H1 (cell line): ENCODE data around the gene TOMM5. TPM values are rescaled to one million over a fixed set of nuclear protein-coding genes. Genes with fewer than 3 reads are reported as not detected.

Source experiments
- CTCF ChIA-PET: fragments of 300-600 bp; sonication (Branson Sonifier 250); formaldehyde crosslinking; loops from one replicate; lab custom pipeline; 2021; ENCODE audit not compliant: partially characterized antibody; lab: Charles Lee
- POLR2A ChIA-PET: fragments of 300-600 bp; sonication (Branson Sonifier 250); formaldehyde crosslinking; loops from one replicate; lab custom pipeline; 2021; ENCODE audit warnings: inconsistent platforms; ENCODE audit not compliant: partially characterized antibody; lab: Charles Lee
- DNase-seq, 2 experiments: peaks; one replicate each; pipeline versions ENCODE4 v3.0.0 to v3.0.0-alpha.2; 2010 to 2022; ENCODE audit warnings: low spot score in 2 of 2, low read depth in 1 of 2, mixed read lengths in 1 of 2
- FAIRE-seq: peaks from 2 replicates; lab custom pipeline; 2011; peaks lifted over from hg19 to GRCh38; lab: Jason Lieb, UNC
- H2AFZ ChIP-seq: 2 replicates; pipeline ENCODE4 v1.8.1; 2012; ENCODE audit warnings: low read length, inconsistent platforms
- H2AK5ac ChIP-seq: 2 replicates; pipeline ENCODE4 v1.6.1; 2013; ENCODE audit warnings: low read depth, low read length
- H2BK120ac ChIP-seq: replicated peaks from 2 replicates; pipeline ENCODE3; 2013; ENCODE audit warnings: low read depth, low read length, inconsistent platforms
- H2BK12ac ChIP-seq: 2 replicates; pipeline ENCODE4 v1.6.1; 2013; ENCODE audit warnings: low read depth, low read length
- H2BK15ac ChIP-seq: 2 replicates; pipeline ENCODE4 v1.6.1; 2013; ENCODE audit warnings: low read length
- H2BK20ac ChIP-seq: 2 replicates; pipeline ENCODE4 v1.6.1; 2013; ENCODE audit warnings: low read length
- H2BK5ac ChIP-seq: 2 replicates; pipeline ENCODE4 v1.6.1; 2013; ENCODE audit warnings: low read depth, low read length
- H3K14ac ChIP-seq: 2 replicates; pipeline ENCODE4 v1.6.1; 2013; ENCODE audit warnings: inconsistent platforms; ENCODE audit not compliant: insufficient read length
- H3K18ac ChIP-seq: 2 replicates; pipeline ENCODE4 v1.6.1; 2013; ENCODE audit warnings: low read length; ENCODE audit errors: extremely low read depth
- H3K23ac ChIP-seq: 2 replicates; pipeline ENCODE4 v1.6.1; 2013; ENCODE audit warnings: inconsistent platforms; ENCODE audit not compliant: insufficient read length
- H3K23me2 ChIP-seq: 2 replicates; pipeline ENCODE4 v1.6.1; 2013; ENCODE audit warnings: low read depth, low read length
- H3K27ac ChIP-seq: 2 replicates; pipeline ENCODE4 v1.6.1; 2011; ENCODE audit warnings: low read depth, low read length, inconsistent platforms
- H3K27me3 ChIP-seq, 4 experiments: replicated peaks in 1 of 4; 1 replicate in 1 of 4; 2 replicates in 3 of 4; pipeline versions ENCODE4 v1.6.1 to v1.8.1; 2011 to 2013; ENCODE audit warnings: low read length in 3 of 4, mild to moderate bottlenecking in 3 of 4, inconsistent platforms in 2 of 4, mixed read lengths in 2 of 4, moderate library complexity in 1 of 4; ENCODE audit not compliant: control insufficient read depth in 3 of 4, insufficient read depth in 3 of 4; ENCODE audit errors: extremely low read depth in 1 of 4
- H3K36me3 ChIP-seq, 4 experiments: 2 replicates each; pipeline versions ENCODE4 v1.6.1 to v1.8.1; 2011 to 2013; ENCODE audit warnings: mild to moderate bottlenecking in 4 of 4, low read length in 3 of 4, moderate library complexity in 2 of 4, control low read depth in 1 of 4, inconsistent platforms in 1 of 4; ENCODE audit not compliant: insufficient read depth in 4 of 4, control insufficient read depth in 2 of 4
- H3K4ac ChIP-seq: replicated peaks from 2 replicates; pipeline ENCODE3; 2013; ENCODE audit warnings: low read length, low read depth, mixed read lengths, inconsistent platforms; ENCODE audit not compliant: insufficient read length
- H3K4me1 ChIP-seq, 4 experiments: replicated peaks in 1 of 4; 1 replicate in 1 of 4; 2 replicates in 3 of 4; pipeline versions ENCODE4 v1.6.1 to v1.8.1; 2011 to 2013; ENCODE audit warnings: low read length in 3 of 4, inconsistent platforms in 2 of 4, mixed read lengths in 1 of 4; ENCODE audit not compliant: insufficient read depth in 4 of 4, control insufficient read depth in 3 of 4
- H3K4me2 ChIP-seq, 2 experiments: 2 replicates each; pipeline versions ENCODE4 v1.6.1 to v1.8.1; 2011 to 2013; ENCODE audit warnings: low read depth in 2 of 2, low read length in 2 of 2, control low read depth in 1 of 2, inconsistent platforms in 1 of 2, mild to moderate bottlenecking in 1 of 2; ENCODE audit not compliant: insufficient read depth in 1 of 2
- H3K4me3 ChIP-seq, 4 experiments: fragments of 200-600, 300-600 bp in 1 of 4; sonication (generic), shearing (Covaris generic), sonication (Bioruptor Twin) in 1 of 4; 2 replicates each; pipeline versions ENCODE4 v1.5.1 to v1.8.1; 2011 to 2016; ENCODE audit warnings: low read length in 4 of 4, low read depth in 3 of 4, control low read depth in 2 of 4, inconsistent platforms in 2 of 4, mild to moderate bottlenecking in 2 of 4, mixed read lengths in 1 of 4, moderate library complexity in 1 of 4; ENCODE audit not compliant: insufficient read depth in 2 of 4; ENCODE audit errors: extremely low read depth in 1 of 4
- H3K56ac ChIP-seq: replicated peaks from 2 replicates; pipeline ENCODE3; 2013; ENCODE audit warnings: low read depth, mild to moderate bottlenecking, mixed read lengths, low read length, inconsistent platforms; ENCODE audit not compliant: insufficient read length
- H3K79me1 ChIP-seq: 2 replicates; pipeline ENCODE4 v1.6.1; 2013; ENCODE audit warnings: low read depth, low read length, control low read depth
- H3K79me2 ChIP-seq, 2 experiments: 2 replicates each; pipeline versions ENCODE4 v1.6.1 to v1.8.1; 2012 to 2013; ENCODE audit warnings: low read length in 2 of 2, mild to moderate bottlenecking in 2 of 2, inconsistent platforms in 1 of 2; ENCODE audit not compliant: insufficient read depth in 2 of 2, control insufficient read depth in 1 of 2
- H3K9ac ChIP-seq, 4 experiments: replicated peaks in 1 of 4; 1 replicate in 1 of 4; 2 replicates in 3 of 4; pipeline versions ENCODE4 v1.6.1 to v1.8.1; 2011 to 2013; ENCODE audit warnings: low read depth in 3 of 4, low read length in 3 of 4, control low read depth in 2 of 4, mild to moderate bottlenecking in 2 of 4, moderate library complexity in 2 of 4, inconsistent platforms in 1 of 4; ENCODE audit errors: extremely low read depth in 1 of 4
- H3K9me3 ChIP-seq, 2 experiments: 2 replicates each; pipeline versions ENCODE4 v1.6.1 to v1.8.1; 2012 to 2013; ENCODE audit warnings: mild to moderate bottlenecking in 2 of 2, moderate library complexity in 2 of 2, control low read depth in 1 of 2, inconsistent platforms in 1 of 2, low read depth in 1 of 2, low read length in 1 of 2, mixed read lengths in 1 of 2; ENCODE audit not compliant: insufficient read depth in 2 of 2
- H4K20me1 ChIP-seq, 2 experiments: replicated peaks in 1 of 2; 2 replicates each; pipeline versions ENCODE3 to v1.8.1; 2011 to 2013; ENCODE audit warnings: inconsistent platforms in 2 of 2, low read length in 2 of 2, mild to moderate bottlenecking in 1 of 2; ENCODE audit not compliant: insufficient read depth in 2 of 2, control insufficient read depth in 1 of 2
- H4K5ac ChIP-seq: 2 replicates; pipeline ENCODE4 v1.6.1; 2013; ENCODE audit warnings: low read length, low read depth, mixed read lengths, inconsistent platforms; ENCODE audit not compliant: insufficient read length
- H4K8ac ChIP-seq: 2 replicates; pipeline ENCODE4 v1.8.0; 2013; ENCODE audit warnings: mild to moderate bottlenecking, moderate library complexity, low read length, inconsistent platforms; ENCODE audit not compliant: insufficient read depth; ENCODE audit errors: extremely low read depth
- H4K91ac ChIP-seq: replicated peaks from 2 replicates; pipeline ENCODE3; 2013; ENCODE audit warnings: low read length, mixed read lengths, inconsistent platforms; ENCODE audit not compliant: insufficient read length
- BCL11A ChIP-seq, 2 experiments: IDR thresholded peaks; one replicate each; pipeline ENCODE4 v1.6.1; 2011; ENCODE audit warnings: low read depth in 2 of 2, low read length in 2 of 2, mild to moderate bottlenecking in 2 of 2
- CHD1 ChIP-seq: IDR thresholded peaks from 2 replicates; pipeline ENCODE4 v1.6.1; 2012; ENCODE audit warnings: low read depth, low read length, improper control_type of control experiment
- GTF2F1 ChIP-seq: IDR thresholded peaks from 2 replicates; pipeline ENCODE4 v1.6.1; 2012; ENCODE audit warnings: low read depth, low read length, improper control_type of control experiment, borderline replicate concordance
- HDAC2 ChIP-seq, 2 experiments: fragments of 300-600 bp in 1 of 2; sonication (generic) in 1 of 2; IDR thresholded peaks; 2 replicates each; pipeline ENCODE4 v1.6.1; 2011 to 2012; ENCODE audit warnings: low read depth in 2 of 2, low read length in 2 of 2, mild to moderate bottlenecking in 2 of 2, moderate library complexity in 2 of 2, borderline replicate concordance in 1 of 2, inconsistent platforms in 1 of 2
- KDM4A ChIP-seq: IDR thresholded peaks from one replicate; pipeline ENCODE4 v1.7.1; 2012; ENCODE audit warnings: low read depth, mild to moderate bottlenecking, moderate library complexity, low read length, inconsistent platforms; ENCODE audit not compliant: severe bottlenecking
- NANOG ChIP-seq: IDR thresholded peaks from 2 replicates; pipeline ENCODE4 v1.6.1; 2011; ENCODE audit warnings: low read length, low read depth, mild to moderate bottlenecking, inconsistent platforms; ENCODE audit not compliant: insufficient read depth, poor library complexity, severe bottlenecking
- NRF1 ChIP-seq: IDR thresholded peaks from 2 replicates; pipeline ENCODE4 v1.6.1; 2011; ENCODE audit warnings: mild to moderate bottlenecking, low read depth, low read length, improper control_type of control experiment
- RXRA ChIP-seq: IDR thresholded peaks from 2 replicates; pipeline ENCODE4 v1.6.1; 2011; ENCODE audit warnings: low read depth, mild to moderate bottlenecking, low read length, moderate library complexity; ENCODE audit not compliant: insufficient read depth
- SAP30 ChIP-seq: fragments of 300-600 bp; sonication (generic); IDR thresholded peaks from 2 replicates; pipeline ENCODE4 v1.7.1; 2012; ENCODE audit warnings: low read length, moderate library complexity, mild to moderate bottlenecking, inconsistent platforms; ENCODE audit not compliant: insufficient read depth, insufficient replicate concordance
- SIX5 ChIP-seq: IDR thresholded peaks from 2 replicates; pipeline ENCODE4 v1.6.1; 2011; ENCODE audit warnings: mild to moderate bottlenecking, low read depth, low read length
- SP4 ChIP-seq: IDR thresholded peaks from 2 replicates; pipeline ENCODE4 v1.6.1; 2012; ENCODE audit warnings: low read length, inconsistent platforms
- ZNF274 ChIP-seq: IDR thresholded peaks from 2 replicates; pipeline ENCODE4 v1.7.0; 2012; ENCODE audit warnings: low read length, borderline replicate concordance; ENCODE audit errors: extremely low read depth
- polyA plus RNA-seq, 7 experiments: library from polyadenylated mRNA; depleted of rRNA in 3 of 7; stranded (reverse) in 5 of 7; unstranded in 2 of 7; fragments of >200 nt in 5 of 7; fragments of 200-250 nt in 2 of 7; gene quantifications; 1 replicate in 5 of 7; 2 replicates in 1 of 7; 4 replicates in 1 of 7; pipeline versions ENCODE4 v1.2.1 to v1.2.3, GENCODE V29; 2011 to 2013; ENCODE audit warnings: missing spikeins in 2 of 7, mixed read lengths in 2 of 7
- total RNA-seq: library from RNA; stranded (reverse); fragmentation: NEBNext Ultra II Directional; extraction: Animal tissue kit (Norgen Biotek cat#: 25700); gene quantifications from 2 replicates; pipeline ENCODE4 v1.2.1, GENCODE V29; 2021
- TF ChIP-seq, protein P1 (sequence below): IDR thresholded peaks from 2 replicates; pipeline ENCODE4 v1.6.1; 2012; ENCODE audit warnings: inconsistent platforms

The TOMM5 gene
- total and polyA plus RNA-seq, 2 of the 8 experiments (the other 6 are each of a cell fraction or from before 2014, with no cell fraction given) = 171 to 174 TPM

DNA sequence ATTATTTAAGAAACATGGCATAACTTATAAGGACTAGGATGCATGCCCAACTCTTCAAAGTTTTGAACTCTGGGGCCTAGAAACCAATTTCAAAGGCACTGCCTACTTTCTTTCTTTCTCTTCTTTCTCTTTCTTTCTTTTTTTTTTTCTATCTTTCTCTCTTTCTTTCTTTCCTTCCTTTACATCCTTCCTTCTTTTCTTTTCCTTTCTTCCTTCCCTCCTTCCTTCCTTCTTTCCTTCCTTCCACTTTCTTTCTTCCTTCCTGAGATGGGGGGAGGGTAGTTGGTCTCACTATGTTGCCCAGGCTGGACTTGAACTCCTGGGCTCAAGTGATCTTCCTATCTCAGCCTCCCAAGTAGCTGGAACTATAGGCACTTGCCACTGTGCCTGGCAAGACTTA lies 15.9 kb upstream of the TOMM5 start:
- Histone ChIP-seq H3K23ac (no peak overlapping the region), H3K27ac (no peak overlapping the region), H4K5ac (no peak overlapping the region), H3K18ac (no peak overlapping the region), H3K56ac (no peak overlapping the region), H2AK5ac (no peak overlapping the region), H2BK120ac (no peak overlapping the region), H3K79me1 (no peaks in the 10 kb centered on the region), H3K4me1 (no peaks in the 10 kb centered on the region), H2AFZ (no peak overlapping the region), H4K20me1 (no peaks in the 10 kb centered on the region), H3K79me2 (no peaks in the 10 kb centered on the region), H3K4me3 (no peak overlapping the region), H3K14ac (no peak overlapping the region), H3K27me3 (no peaks in the 10 kb centered on the region), H2BK15ac (no peak overlapping the region), H4K8ac (no peak overlapping the region), H2BK12ac (no peak overlapping the region), H2BK5ac (no peak overlapping the region), H2BK20ac (no peak overlapping the region), H3K23me2 (no peaks in the 10 kb centered on the region), H3K36me3 (no peaks in the 10 kb centered on the region), H3K9me3 (no peaks in the 10 kb centered on the region), H3K4me2 (no peak overlapping the region), H4K91ac (no peak overlapping the region), H3K4ac (no peak overlapping the region), H3K9ac (no peak overlapping the region)
- CTCF ChIA-PET = no interaction called here
- POLR2A ChIA-PET = interaction anchor here (1.0 to 1.4 kb wide), 2 partner anchors 11 to 19 kb away, joined by 4 read pairs; no protein-coding TSS in a partner anchor
- no peak for TF ChIP-seq KDM4A
- no peak for TF ChIP-seq ZNF274
- no peak for TF ChIP-seq SAP30
- TF ChIP-seq SP4 = no peak
- TF ChIP-seq NANOG = no peak
- no peak for TF ChIP-seq RXRA
- no peak for TF ChIP-seq HDAC2 (IDR thresholded peaks at IDR 0.05; ENCODE audit: borderline replicate concordance in 1 of 2, low read depth in 2 of 2, low read length in 2 of 2)
- no peak for TF ChIP-seq BCL11A (IDR thresholded peaks at IDR 0.05; ENCODE audit: low read depth in 2 of 2, low read length in 2 of 2)
- TF ChIP-seq CHD1 = no peak
- no peak for TF ChIP-seq NRF1
- TF ChIP-seq GTF2F1 = no peak
- no peak for TF ChIP-seq SIX5
- TF ChIP-seq, protein P1, sequence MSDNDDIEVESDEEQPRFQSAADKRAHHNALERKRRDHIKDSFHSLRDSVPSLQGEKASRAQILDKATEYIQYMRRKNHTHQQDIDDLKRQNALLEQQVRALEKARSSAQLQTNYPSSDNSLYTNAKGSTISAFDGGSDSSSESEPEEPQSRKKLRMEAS = no peak
- DNase-seq (no peak), FAIRE-seq (no peak)
